Ovary (tissue), 9 donors: ENCODE results near the gene LHCGR. TPM values are rescaled to one million over a fixed set of nuclear protein-coding genes. Genes with fewer than 3 reads are reported as not detected.

Experiments used
- DNase-seq, 5 donors: peaks; one replicate each; pipeline ENCODE4 v3.0.0-alpha.2; 2019 to 2020
- H3K27ac ChIP-seq, 2 donors: fragments of 200-600 bp; one replicate each; pipeline versions ENCODE4 v1.5.1 to v1.8.0; 2019 to 2022
- H3K27me3 ChIP-seq: fragments of 200-600 bp; one replicate; pipeline ENCODE4 v1.8.0; 2022
- H3K36me3 ChIP-seq: fragments of 200-600 bp; sonication (generic); one replicate; pipeline ENCODE4 v1.5.1; 2019
- H3K4me1 ChIP-seq: one replicate; pipeline ENCODE4 v1.8.1; 2013; ENCODE audit warnings: mild to moderate bottlenecking, moderate library complexity; ENCODE audit not compliant: insufficient read depth
- H3K4me3 ChIP-seq: fragments of 200-600 bp; sonication (generic); one replicate; pipeline ENCODE4 v1.5.1; 2017
- H3K9me3 ChIP-seq, 2 donors: fragments of 200-600 bp in 1 of 2; sonication (generic) in 1 of 2; one replicate each; pipeline versions ENCODE4 v1.5.1 to v1.8.1; 2013 to 2019; ENCODE audit warnings: mild to moderate bottlenecking in 1 of 2, moderate library complexity in 1 of 2
- CTCF ChIP-seq, 3 donors: fragments of 450-650 bp in 2 of 3; fragments of 200-600 bp in 1 of 3; IDR thresholded peaks; one replicate each; pipeline versions ENCODE4 v1.5.1 to v1.8.0; 2016 to 2022; ENCODE audit warnings: antibody characterized with exemption in 3 of 3, mild to moderate bottlenecking in 1 of 3
- EP300 ChIP-seq: sonication (generic); formaldehyde crosslinking; IDR thresholded peaks from one replicate; pipeline ENCODE4 v1.6.1; 2017; ENCODE audit warnings: antibody characterized with exemption
- POLR2A ChIP-seq: fragments of 450-650 bp; IDR thresholded peaks from one replicate; pipeline ENCODE4 v1.6.1; 2017; ENCODE audit warnings: antibody characterized with exemption, mild to moderate bottlenecking, moderate library complexity
- WGBS, 3 donors: extraction: QIAGEN DNeasy Blood & Tissue Kit in 1 of 3; methylation state at CpG; one replicate each; pipeline versions ENCODE4 v1.1.5 to v1.1.7; 2013 to 2017; 5-methylcytosine and 5-hydroxymethylcytosine counted together
- intact Hi-C, 4 donors: fragments of 100-400 bp; cut with DNase I; formaldehyde crosslinking; loops; one replicate each; pipeline versions ENCODE4 v1.11.0 to v1.15.1; 2022 to 2023
- polyA plus RNA-seq, 2 donors: library from polyadenylated mRNA; stranded (reverse); fragments of 200-250 nt in 1 of 2; fragments of 350-450 nt in 1 of 2; fragmentation: Illumina TruSeq in 1 of 2; extraction: RNeasy Lipid Tissue Mini Kit (QIAGEN cat#74804) in 1 of 2; gene quantifications; one replicate each; pipeline ENCODE4 v1.2.3, GENCODE V29; 2013 to 2014
- total RNA-seq, 7 donors: library from RNA; depleted of rRNA in 2 of 7; stranded (reverse); fragments of >200 nt in 2 of 7; fragmentation: NEBNext Ultra II Directional in 3 of 7; extraction: Animal tissue kit (Norgen Biotek cat#: 25700) in 3 of 7; gene quantifications; one replicate each; pipeline versions ENCODE4 v1.1.0 to v1.2.4, GENCODE V29; 2016 to 2023
- donor health status: DM: no; HTN: no; CAD: no; lungs with moderate emphysema.
- donor health status: DM: no; HTN: no; CAD: no.
- donor health status: Bipolar disorder and iron deficiency.
- donor health status: DM: yes; HTN: yes; CAD: no.
- donor health status: DM: no; HTN: no; CAD: no.
- donor health status: DM: yes; HTN: yes; CAD: no.

LHCGR gene
- total and polyA plus RNA-seq, 9 donors, result 0.35 to 91.2 (median 1.7) TPM

DNA sequence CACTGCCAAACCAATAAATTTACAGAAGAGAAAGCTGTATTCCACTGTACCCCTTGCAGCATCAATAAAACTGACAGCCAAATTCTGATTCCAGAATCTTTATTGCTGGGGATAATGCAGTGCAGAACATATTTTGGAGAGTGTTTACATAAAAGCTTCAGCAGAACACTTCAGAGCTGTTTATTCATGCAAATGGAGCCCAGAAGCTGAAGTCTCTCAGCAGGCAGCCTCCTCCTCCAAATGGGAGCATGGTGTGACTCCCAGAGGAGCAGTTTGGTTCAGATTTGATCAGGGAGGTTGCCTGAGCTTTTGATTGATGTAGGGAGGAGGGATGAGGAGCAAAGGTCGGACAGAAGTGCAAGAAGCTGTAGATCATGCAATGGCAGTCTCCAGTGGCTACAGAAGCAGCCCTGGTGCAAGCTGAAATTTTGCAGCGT is 22.4 kb downstream of the LHCGR start:
- WGBS, 3 donors, result 13 to 42% (median 26%) methylated on average over 2 of the region's 2 CpGs
- H3K4me3 ChIP-seq, result no peak overlapping the region
- no peak for TF ChIP-seq POLR2A
- TF ChIP-seq EP300, result no peak
- no peak for TF ChIP-seq CTCF (IDR thresholded peaks at IDR 0.05)
- H3K9me3 ChIP-seq, result no peaks in the 10 kb centered on the region
- H3K27me3 ChIP-seq, result no peaks in the 10 kb centered on the region
- H3K4me1 ChIP-seq, result peaks cover 5% of the 10 kb centered on the region
- intact Hi-C loops, result no loop called here
- H3K36me3 ChIP-seq, result no peaks in the 10 kb centered on the region
- no peak overlapping the region for H3K27ac ChIP-seq
- no peak for DNase-seq

DNA sequence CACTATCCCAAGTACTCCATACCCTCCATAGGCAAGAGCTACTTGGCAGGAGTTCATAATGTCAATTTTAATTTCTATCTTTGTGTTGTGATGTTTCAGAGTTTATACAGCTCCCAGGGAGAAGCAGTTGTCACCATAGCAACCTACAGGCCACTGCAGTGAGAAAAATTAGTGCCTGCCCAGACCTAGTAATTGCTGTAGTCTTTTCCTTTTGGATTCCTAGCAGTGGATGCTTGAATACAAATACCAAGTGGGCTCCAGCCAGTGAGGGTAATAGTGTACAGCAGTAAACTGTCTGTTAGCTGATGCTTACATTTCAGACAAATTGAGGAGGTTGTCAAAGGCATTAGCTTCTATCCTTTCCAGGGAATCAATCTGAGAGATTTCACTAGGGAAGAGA is 26.7 kb downstream of the LHCGR start:
- no peak for DNase-seq
- no peaks in the 10 kb centered on the region for H3K36me3 ChIP-seq
- no peak overlapping the region for H3K4me3 ChIP-seq
- H3K27ac ChIP-seq, result no peak overlapping the region
- no peak for TF ChIP-seq POLR2A
- no peak for TF ChIP-seq CTCF (IDR thresholded peaks at IDR 0.05)
- TF ChIP-seq EP300, result no peak
- H3K27me3 ChIP-seq, result no peaks in the 10 kb centered on the region
- intact Hi-C loops, result no loop called here
- H3K4me1 ChIP-seq, result no peaks in the 10 kb centered on the region
- H3K9me3 ChIP-seq, result no peaks in the 10 kb centered on the region

GRCh38 chr2:48728295-48728694 is 27.2 kb downstream of the LHCGR start:
- intact Hi-C loops, result no loop called here
- TF ChIP-seq CTCF (IDR thresholded peaks at IDR 0.05), result no peak
- TF ChIP-seq POLR2A, result no peak
- no peak for TF ChIP-seq EP300
- H3K36me3 ChIP-seq, result no peaks in the 10 kb centered on the region
- no peak for DNase-seq
- H3K27me3 ChIP-seq, result no peaks in the 10 kb centered on the region
- 89 to 96% (median 90%) methylated on average over 2 of the region's 2 CpGs for WGBS, 3 donors
- no peak overlapping the region for H3K27ac ChIP-seq
- no peaks in the 10 kb centered on the region for H3K4me1 ChIP-seq
- H3K9me3 ChIP-seq, result no peaks in the 10 kb centered on the region
- H3K4me3 ChIP-seq, result no peak overlapping the region

- no peaks in the 10 kb centered on the region for H3K4me1 ChIP-seq
- TF ChIP-seq POLR2A, result no peak
- no peak for TF ChIP-seq EP300
- TF ChIP-seq CTCF (IDR thresholded peaks at IDR 0.05), result no peak
- H3K27me3 ChIP-seq, result no peaks in the 10 kb centered on the region
- DNase-seq, result no peak
- no peaks in the 10 kb centered on the region for H3K9me3 ChIP-seq
- intact Hi-C loops, result no loop called here
- no peak overlapping the region for H3K27ac ChIP-seq
- 59 to 95% (median 90%) methylated on average over 2 of the region's 2 CpGs for WGBS, 3 donors
- H3K36me3 ChIP-seq, result no peaks in the 10 kb centered on the region
- H3K4me3 ChIP-seq, result no peak overlapping the region
Measured at GRCh38 chr2:48727560-48727959, 28.0 kb downstream of the LHCGR start.
